ENCODE results near the gene UBR3.

UBR3 gene

DNA sequence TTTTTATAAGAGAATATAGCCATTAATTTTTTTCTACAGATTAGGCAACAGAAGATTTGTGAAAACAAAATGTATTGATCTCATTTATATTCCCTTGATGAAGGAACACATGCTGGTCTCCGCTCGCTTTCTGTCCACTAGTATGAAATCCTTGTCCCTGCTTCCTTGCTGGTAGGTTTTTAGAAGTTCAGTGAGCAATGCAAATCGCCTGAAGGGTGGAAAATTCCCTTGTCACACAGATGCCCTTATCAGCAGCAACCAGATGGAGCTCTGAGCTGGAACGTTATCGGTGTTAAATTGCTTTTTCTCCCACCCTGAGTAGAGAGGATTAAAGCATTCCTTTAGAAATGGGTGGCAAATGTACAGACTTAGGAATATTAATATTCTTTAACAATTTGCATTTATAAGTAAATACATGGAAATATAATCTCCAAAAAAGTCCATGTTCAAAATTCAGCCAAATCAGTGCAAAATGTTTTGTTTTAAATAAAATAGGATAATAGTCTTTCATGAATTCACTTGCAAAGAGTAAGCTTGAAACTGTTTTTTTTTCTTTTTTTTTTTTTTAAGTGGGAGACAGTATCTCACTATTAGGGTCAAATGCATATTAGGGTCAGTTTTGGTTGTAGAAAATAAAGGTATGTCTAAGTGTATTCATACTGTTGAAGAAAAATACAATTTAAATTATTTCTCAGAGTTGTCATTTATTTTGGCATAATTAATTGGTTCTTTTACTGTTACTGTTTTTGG, 186.7 kb downstream of the UBR3 start:
- no peak for DNase-seq

DNA sequence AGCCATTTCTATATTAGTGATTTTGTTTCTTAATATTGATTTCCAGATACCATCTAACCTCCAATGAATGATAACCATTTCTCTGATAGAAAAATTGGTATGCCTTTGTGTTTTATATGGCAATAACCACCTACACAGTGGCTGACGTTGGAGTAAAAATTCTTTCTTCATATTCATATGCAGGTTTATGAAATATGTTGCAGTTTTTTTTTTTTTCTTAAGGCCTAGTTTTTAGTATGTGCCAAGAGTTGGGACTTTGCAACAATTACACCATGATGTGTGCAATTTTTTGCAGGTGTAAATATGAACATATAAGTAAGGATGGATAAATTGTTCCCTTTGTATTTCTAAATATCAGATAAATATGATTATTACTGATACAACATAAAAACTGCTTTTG, 187.5 kb downstream of the UBR3 start:
- DNase-seq = no peak

DNA sequence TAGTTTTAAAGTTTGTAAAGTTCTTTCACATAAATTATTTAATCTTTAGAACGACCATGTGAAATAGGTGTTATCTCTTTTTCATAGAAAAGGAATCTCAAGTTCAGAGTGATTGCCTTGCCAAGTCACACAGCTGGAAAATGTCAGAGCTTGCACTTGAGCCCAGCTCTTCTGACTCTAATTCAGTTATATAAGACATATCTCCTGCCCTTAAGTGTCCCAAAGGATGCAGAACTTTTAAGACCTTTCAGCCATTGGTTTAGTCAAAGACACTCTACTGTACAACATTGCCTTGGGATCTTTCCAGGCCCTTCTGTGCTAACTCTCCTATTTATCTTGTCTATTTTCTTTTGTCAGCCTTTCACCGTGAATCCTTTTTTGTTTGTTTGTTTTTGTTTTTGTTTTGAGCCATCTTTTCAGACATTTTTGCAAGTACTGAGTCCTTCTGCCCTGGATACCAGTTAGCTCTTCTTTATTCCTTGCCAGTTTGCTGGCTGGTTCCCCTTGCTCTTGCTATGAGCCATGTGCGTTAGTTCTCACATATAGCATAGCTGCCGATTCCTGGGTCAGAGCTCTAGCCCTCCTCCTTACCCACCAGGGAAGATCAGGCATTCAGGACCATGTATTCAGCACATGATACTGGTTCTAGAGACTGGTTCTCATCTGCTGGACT, 190.7 kb downstream of the UBR3 start:
- DNase-seq = no peak

DNA sequence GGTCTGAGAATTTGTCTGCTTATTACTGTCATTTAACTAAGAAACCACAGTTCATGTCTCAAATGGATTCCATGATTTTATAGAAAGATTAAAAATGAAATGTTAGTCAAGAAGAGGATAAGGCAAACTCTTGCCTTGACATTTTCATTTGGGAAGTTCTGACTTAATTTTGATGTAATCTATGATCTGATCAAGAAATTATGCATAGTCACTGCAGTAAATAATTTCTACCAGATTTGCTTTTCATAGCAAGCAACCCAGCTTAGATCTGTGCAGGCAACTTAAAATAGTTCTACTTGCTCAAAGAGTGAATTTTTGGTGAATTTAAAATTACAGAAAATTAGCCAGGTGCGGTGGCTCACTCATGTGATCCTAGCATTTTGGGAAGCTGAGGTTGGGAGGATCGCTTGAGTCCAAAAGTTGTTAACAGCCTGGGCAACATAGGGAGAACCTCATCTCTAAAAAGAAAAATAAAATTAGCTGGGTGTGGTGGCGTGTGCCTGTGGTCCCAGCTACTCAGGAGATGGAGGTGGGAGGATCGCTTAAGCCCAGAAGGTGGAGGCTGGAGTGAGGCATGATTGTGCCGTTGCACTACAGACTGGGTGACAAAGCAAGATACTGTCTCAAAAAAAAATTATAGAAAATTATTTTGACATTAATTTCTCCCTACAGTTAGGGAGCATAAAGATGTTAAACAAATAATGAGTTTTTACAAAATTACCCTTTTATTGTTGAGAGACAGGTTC, 192.0 kb downstream of the UBR3 start:
- no peak for DNase-seq

DNA sequence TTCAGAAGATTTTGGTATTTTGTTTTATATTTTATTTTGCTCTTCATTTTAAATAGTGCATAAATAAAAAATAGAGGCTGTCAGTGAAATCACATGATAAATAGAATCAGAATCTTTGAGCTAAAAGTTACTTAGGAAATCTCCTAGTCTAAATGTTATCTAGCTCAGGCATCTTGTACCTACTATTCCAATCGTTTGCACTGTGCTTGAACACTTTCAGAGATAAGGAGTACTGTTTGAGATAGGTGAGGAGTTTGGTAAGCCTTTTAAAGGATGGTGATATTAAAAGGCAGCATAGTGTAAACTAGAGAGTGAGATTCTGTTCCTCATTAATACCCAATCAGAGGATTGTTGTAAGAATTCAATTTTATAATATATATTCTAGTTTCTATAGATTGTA, 193.5 kb downstream of the UBR3 start:
- DNase-seq = no peak

DNA sequence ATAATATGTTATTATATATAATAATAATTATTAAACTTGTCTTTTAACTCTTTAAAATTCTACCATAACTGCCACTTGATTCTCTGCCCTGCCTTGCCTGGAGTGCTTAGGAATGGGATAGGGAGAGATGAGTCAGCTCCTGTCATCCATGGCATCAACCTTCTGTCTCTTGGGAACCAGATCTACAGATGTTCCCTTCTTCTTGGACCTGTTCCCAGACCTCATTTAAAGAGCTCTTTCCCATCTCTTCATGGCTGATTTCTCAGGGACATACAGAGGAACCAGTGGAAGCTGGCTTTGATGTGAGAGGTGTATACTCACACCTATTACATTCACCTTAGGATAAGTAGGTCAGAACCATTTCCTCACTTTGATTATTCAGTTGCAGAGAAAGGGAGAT, 195.4 kb downstream of the UBR3 start:
- DNase-seq = peak; percentile 15

DNA sequence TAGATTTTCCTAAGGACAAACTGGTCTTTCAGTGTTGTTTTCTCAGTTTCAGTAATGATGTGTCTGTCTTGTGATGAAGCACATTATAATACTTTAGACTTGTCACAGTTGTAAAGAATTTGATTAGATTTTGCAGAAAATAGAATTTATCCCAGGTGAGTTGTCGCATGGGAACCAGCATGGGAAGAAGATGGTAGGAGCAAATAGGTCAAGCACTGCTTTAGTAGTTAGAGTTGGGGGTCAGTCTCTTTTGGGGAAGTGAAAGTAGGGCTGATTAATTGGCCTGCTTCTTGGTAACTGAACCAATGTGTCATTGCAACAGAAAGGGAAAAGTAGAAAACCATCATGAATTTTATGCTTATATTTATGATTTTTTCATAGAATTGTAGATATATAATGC, 197.5 kb downstream of the UBR3 start:
- DNase-seq = no peak

DNA sequence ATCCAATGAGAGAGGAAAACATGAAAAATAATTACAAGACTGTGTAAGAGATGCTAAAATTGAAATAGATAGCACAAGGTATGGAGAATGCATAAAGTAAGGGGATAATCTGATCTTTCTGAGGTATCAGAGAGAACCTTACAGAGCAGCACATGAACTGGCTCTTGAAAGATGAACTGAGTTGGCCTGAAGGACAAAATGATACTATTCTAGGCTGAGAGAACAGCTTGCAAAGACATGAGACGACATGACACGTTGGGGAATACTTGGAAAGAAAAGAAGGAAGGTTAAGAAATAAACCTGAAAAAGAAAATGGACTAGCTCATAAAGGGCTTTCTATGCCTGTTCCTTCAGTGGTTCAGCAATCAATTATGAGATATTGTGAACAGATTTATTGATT, 198.0 kb downstream of the UBR3 start:
- DNase-seq = no peak

DNA sequence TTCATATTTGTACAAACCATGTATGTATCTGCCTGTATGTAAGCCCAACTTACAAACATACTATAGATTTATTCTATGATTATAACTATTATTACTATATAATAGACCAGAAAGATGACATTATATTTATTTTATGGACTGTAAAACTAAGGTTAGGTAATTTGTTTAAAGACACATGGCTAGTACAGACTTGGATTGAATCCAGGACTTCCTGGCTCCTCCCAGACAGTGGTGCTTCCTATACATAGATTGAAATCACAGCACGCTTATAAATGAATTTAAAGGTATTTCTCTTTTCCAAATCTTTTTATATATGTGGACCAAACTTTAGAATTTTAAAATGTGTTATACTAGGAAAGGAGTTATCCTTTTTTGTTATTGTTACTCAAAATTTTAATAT, 199.1 kb downstream of the UBR3 start:
- no peak for DNase-seq

DNA sequence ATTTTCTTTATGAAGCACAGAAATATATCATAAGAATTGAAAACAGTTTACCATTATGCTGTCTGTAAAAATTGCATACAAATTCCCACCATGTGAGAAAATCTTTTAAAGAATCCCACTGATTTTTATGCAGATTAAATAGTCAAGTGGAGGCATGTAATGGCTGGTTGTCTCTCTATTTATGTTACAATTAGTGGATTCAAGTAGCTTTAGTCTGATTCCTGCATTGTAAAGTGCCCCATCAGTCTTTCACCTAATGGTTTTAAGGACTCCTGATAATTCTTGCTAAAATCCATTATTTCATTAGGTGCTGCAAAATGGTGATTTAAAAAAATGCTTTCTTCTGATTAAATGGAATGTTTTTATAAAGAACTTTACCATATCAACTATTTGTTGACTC, 202.3 kb downstream of the UBR3 start:
- no peak for DNase-seq

DNA sequence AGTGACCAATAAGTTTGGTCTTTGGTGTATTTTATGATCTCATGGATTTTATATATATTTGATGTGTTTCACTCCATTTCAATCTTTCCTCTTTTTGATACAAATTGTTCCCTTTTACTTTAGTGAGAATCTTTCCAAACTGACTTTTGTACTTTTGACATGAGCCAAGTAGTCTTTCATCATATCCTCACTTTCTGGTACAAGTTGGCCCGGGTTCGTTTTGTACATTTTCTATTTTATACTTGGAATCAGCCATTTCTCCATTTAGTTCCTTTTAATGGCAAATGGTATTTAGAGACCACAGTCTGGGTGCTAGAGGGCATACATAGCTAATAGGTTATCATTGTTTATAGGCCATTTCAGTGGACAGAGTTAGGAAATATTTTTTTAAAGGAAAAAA, 202.8 kb downstream of the UBR3 start:
- no peak for DNase-seq

DNA sequence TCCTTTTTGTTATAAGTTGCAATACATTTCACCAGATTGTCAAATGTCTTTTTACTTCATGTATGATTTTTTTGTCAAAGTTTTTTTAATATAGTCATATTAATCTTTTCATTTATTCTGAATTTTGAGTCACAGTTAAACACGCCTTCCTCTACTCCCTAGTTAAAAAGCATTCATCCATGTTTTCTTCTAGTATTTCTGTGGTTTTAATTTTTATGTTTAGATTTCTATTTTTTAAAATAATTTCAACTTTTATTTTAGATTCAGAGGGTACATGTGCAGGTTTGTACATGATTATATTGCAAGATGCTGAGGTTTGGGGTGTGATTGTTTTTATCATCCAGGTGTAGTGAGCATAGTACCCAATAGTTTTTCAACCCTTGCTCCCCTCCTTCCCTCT, 204.0 kb downstream of the UBR3 start:
- DNase-seq = no peak

DNA sequence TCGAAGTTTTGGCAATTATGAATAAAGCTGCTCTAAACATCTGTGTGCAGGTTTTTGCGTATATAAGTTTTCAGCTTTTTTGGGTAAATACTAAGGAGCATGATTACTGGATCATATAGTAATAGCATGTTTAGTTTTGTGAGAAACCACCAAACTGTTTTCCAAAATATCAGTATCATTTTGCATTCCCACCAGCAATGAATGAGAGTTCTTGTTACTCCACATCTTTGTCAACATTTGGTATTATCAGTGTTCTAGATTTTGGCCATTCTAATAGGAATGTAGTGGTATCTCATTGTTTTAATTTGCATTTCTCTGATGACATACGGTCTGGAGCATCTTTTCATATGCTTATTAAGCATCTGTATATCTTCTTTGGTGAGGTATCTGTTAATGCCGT, 207.3 kb downstream of the UBR3 start:
- DNase-seq = no peak

DNA sequence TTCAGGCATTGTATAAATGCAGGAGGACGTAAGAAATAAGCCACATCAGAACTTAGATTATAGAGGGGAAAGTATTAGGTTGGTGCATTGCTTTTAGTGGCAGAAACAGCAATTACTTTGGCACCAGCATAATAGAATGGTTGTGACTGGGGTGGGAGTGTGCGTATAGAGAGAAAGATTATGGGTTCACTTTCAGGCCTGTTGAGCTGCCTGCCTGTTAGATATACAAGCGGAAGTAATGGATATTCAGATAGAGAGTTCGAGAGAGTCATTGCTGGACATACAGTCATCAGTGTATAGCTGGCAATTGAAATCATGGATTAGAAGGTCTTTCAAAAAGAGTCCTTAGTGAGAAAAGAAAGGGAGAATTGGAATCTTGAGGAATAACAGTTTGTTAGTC, 211.5 kb downstream of the UBR3 start:
- DNase-seq = no peak

DNA sequence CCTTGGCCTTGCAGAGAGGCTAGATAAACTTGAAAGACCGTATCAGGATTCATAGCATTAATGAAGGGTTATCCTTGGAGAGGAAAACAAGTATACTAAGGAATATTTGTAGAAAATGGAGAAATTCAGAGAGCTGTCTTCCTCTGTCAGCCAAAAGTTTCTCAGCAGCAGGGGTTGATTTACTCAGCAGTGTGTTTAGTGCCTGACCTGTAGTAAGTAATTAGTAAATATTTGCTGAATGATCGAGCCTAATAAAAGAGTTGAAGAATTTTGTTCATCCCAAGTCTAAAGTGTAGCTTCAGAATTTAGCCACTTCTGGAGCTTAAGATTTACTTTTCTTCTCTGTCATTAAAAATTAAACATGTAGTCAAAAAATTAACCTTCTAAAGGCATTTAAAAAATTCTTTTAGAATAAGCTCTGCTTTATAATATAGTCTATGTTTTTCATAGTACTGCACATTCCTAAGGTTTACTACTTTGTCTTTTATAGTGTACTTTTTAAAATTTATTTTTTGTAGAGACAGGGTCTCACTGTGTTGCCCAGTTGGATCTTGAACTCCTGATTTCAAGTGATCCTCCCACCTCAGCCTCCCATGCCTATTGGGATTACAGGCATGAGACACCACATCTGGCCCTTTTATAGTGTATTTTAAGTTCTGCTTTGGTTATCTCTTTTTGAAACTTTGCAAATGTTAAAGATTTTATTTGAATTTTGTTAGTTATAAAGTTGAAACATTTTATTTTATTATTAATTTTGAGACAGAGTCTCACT, 212.3 kb downstream of the UBR3 start:
- no peak for DNase-seq

DNA sequence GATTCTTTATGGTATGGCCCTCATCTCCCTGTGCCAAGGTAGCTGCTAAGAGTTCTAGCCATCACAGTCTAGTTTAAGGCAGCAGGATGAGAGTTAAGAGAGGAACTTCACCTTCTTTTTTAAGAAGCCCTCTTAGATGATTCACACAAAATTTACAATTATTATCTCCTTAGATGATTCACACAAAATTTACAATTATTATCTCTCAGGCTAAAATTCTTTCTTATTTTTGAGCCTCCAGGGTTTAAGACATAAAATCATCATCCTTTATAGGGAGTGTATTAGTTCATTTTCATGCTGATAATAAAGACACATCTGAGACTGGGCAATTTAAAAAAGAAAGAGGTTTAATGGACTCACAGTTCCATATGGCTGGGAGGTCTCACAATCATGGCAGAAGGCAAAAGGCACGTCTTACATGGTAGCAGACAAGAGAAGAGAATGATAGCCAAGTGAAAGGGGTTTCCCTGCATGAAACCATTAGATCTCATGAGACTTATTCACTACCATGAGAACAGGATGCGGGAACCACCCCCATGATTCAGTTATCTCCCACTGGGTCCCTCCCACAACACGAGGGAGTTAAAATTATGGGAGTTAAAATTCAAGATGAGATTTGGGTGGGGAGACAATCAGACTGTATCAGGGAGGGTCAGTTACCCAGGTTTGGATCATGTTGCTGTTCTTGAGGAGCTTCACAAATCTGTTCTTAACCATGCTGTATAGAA, 217.7 kb downstream of the UBR3 start:
- DNase-seq = no peak

DNA sequence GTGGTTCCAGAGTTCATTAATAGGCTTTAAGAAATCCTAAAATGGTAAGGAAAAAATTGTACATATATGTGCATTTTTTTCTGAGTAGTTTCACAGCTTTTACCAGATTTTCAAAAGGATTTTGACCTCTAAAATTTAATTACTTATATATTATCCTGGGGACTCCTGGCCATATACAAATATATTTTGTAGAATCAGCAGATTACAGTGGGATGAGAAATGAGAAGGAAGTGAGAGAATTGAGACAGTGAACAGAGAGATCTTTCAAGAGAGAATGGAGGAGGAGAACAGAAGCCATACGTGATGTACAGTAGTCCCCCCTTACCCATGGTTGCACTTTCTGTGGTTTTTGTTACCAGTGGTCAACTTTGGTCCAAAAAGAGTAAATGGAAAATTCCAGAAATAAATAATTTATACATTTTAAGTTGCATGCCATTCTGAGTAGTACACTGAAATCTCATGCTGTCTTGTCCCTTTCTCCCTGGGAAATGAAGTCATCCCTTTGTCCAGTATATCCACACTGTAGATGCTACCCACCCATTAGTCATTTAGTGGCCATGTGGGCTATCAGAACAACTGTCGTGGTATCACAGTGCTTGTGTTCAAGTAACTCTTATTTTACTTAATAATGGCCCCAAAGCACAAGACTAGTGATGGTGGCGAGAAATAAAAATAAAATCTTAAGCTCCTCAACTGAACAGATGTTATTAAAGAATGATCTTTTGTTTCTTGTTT, 220.2 kb downstream of the UBR3 start:
- DNase-seq = no peak

DNA sequence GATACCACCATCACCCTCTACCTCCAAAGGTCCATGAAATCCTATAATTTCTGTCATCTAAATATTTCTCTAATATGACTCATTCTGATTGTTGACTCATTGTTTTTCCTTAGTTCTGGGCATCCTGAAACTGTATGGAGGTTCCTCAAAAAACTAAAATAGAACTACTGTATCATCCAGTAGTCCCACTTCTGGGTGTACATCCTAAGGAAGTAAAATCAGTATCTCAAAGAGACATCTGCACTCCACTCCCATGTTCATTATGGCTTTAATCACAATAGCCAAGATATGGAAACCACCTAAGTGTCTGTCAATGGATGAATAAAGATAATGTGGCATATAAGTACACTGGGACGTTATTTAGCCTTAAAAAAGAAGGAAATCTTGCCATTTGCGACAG, 224.9 kb downstream of the UBR3 start:
- DNase-seq = no peak

DNA sequence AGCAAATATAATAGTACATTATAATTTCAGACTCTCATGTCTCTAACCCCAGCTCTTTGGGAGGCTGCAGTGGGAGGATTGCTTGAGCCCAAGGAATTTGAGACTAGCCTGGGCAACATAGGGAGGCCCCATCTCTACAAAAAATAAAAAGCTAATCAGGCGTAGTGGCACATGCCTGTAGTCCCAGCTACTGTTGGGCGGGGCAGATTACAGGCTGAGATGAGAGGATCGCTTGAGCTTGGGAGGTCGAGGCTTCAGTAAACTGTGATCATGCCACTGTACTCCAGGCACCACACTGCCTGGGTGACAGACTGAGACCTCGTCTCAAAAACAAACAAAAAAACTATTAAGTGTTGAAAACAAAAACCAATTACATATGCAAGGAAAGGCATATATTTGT, 227.7 kb downstream of the UBR3 start:
- DNase-seq = no peak

DNA sequence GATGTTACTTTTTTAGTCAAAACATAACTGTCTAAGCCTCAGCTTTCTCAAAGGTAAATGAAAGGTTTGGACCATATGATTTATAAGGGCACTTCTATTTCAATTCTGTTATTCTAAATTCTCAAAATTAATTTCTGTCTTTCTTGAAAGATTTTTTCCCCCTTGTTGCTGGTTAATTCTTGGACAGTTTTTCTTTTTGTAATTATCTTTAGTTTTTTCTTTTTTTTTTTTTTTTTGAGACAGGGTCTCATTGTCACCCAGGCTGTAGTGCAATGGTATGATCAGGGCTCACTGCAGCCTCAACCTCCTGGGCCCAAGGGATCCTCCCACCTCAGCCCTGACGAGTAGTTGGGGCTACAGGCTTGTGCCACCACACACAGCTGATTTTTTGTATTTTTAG, 229.6 kb downstream of the UBR3 start:
- no peak for DNase-seq

DNA sequence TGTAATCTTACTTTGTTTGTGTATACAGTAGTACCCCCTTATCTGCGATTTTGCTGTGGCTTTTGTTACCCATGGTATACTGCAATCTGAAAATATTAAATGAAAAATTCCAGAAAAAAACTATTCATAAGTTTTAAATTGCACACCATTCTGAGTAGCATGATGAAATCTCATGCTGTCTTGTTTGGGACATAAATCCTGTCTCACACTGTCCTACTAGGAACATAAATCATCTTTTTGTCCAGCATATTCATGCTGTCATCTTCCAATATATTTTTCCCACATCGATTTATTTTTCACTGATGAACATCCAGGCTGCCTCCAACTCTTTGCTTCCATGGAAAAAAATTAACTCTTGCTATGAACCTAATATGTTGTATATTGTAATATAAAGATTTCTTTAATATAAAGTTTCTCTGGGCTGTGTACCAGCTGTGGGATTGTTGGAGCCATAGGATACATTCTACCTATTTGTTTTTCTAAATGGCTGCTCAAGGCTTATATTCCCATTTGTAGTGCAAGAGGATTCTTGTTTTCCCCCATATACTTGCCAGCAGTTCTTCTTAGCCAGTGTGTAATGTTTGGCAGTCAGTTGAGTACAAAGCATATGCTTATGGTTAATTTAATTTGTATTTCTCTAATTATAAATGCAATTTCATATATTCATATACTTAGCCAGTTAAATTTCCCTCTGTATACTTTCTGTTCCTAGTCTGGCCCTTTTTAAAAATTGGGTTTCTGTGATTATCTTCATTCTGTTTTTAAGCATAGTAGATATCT, 236.4 kb downstream of the UBR3 start:
- no peak for DNase-seq

All from NCI-H2107 (cell line).